Measurements from ENCODE around the gene PKNOX2.

The PKNOX2 gene

GRCh38 chr11:125326126-125326525 lies 161.6 kb downstream of the PKNOX2 start:
- Histone ChIP-seq H3K27ac (ENCODE audit: low read depth, low read length) (no peak overlapping the region), H3K27me3 (ENCODE audit: control insufficient read depth in 5 of 5, insufficient read depth in 4 of 5, low read length in 5 of 5) (peaks cover 0 to 7% (median 0%) of the 10 kb centered on the region in 5 donors), H3K4me3 (ENCODE audit: low read depth in 1 of 5, low read length in 5 of 5) (no peak overlapping the region), H3K36me3 (ENCODE audit: control insufficient read depth in 5 of 5, insufficient read depth in 5 of 5, low read length in 5 of 5) (no peaks in the 10 kb centered on the region), H3K9me3 (ENCODE audit: control insufficient read depth in 5 of 5, low read length in 5 of 5) (no peaks in the 10 kb centered on the region), H3K4me1 (ENCODE audit: control insufficient read depth in 5 of 5, insufficient read depth in 5 of 5, low read length in 5 of 5) (no peaks in the 10 kb centered on the region), H3K9ac (ENCODE audit: low read length in 5 of 5) (no peak overlapping the region)

- no peak overlapping the region for H3K4me3 ChIP-seq (ENCODE audit: low read depth in 1 of 5, low read length in 5 of 5)
- H3K27ac ChIP-seq (ENCODE audit: low read depth, low read length): no peak overlapping the region
- no peaks in the 10 kb centered on the region for H3K4me1 ChIP-seq (ENCODE audit: control insufficient read depth in 5 of 5, insufficient read depth in 5 of 5, low read length in 5 of 5)
- no peak overlapping the region for H3K9ac ChIP-seq (ENCODE audit: low read length in 5 of 5)
- no peaks in the 10 kb centered on the region for H3K27me3 ChIP-seq (ENCODE audit: control insufficient read depth in 5 of 5, insufficient read depth in 4 of 5, low read length in 5 of 5)
- H3K9me3 ChIP-seq (ENCODE audit: control insufficient read depth in 5 of 5, low read length in 5 of 5): no peaks in the 10 kb centered on the region
- H3K36me3 ChIP-seq (ENCODE audit: control insufficient read depth in 5 of 5, insufficient read depth in 5 of 5, low read length in 5 of 5): no peaks in the 10 kb centered on the region
Measured at GRCh38 chr11:125327518-125328224, 163.1 kb downstream of the PKNOX2 start.

- H3K4me1 ChIP-seq (ENCODE audit: control insufficient read depth in 5 of 5, insufficient read depth in 5 of 5, low read length in 5 of 5): no peaks in the 10 kb centered on the region
- H3K27me3 ChIP-seq (ENCODE audit: control insufficient read depth in 5 of 5, insufficient read depth in 4 of 5, low read length in 5 of 5): no peaks in the 10 kb centered on the region
- no peaks in the 10 kb centered on the region for H3K36me3 ChIP-seq (ENCODE audit: control insufficient read depth in 5 of 5, insufficient read depth in 5 of 5, low read length in 5 of 5)
- no peak overlapping the region for H3K4me3 ChIP-seq (ENCODE audit: low read depth in 1 of 5, low read length in 5 of 5)
- no peak overlapping the region for H3K9ac ChIP-seq (ENCODE audit: low read length in 5 of 5)
- no peak overlapping the region for H3K27ac ChIP-seq (ENCODE audit: low read depth, low read length)
- no peaks in the 10 kb centered on the region for H3K9me3 ChIP-seq (ENCODE audit: control insufficient read depth in 5 of 5, low read length in 5 of 5)
Measured at GRCh38 chr11:125328225-125328580, 163.7 kb downstream of the PKNOX2 start.

- Histone ChIP-seq H3K27me3 (ENCODE audit: control insufficient read depth in 5 of 5, insufficient read depth in 4 of 5, low read length in 5 of 5) (no peaks in the 10 kb centered on the region), H3K9me3 (ENCODE audit: control insufficient read depth in 5 of 5, low read length in 5 of 5) (no peaks in the 10 kb centered on the region), H3K4me3 (ENCODE audit: low read depth in 1 of 5, low read length in 5 of 5) (no peak overlapping the region), H3K4me1 (ENCODE audit: control insufficient read depth in 5 of 5, insufficient read depth in 5 of 5, low read length in 5 of 5) (no peaks in the 10 kb centered on the region), H3K9ac (ENCODE audit: low read length in 5 of 5) (no peak overlapping the region), H3K27ac (ENCODE audit: low read depth, low read length) (no peak overlapping the region), H3K36me3 (ENCODE audit: control insufficient read depth in 5 of 5, insufficient read depth in 5 of 5, low read length in 5 of 5) (no peaks in the 10 kb centered on the region)
Measured at GRCh38 chr11:125329786-125330185, 165.2 kb downstream of the PKNOX2 start.

GRCh38 chr11:125330462-125331325 lies 166.1 kb downstream of the PKNOX2 start:
- no peaks in the 10 kb centered on the region for H3K4me1 ChIP-seq (ENCODE audit: control insufficient read depth in 5 of 5, insufficient read depth in 5 of 5, low read length in 5 of 5)
- H3K36me3 ChIP-seq (ENCODE audit: control insufficient read depth in 5 of 5, insufficient read depth in 5 of 5, low read length in 5 of 5): no peaks in the 10 kb centered on the region
- no peak overlapping the region for H3K4me3 ChIP-seq (ENCODE audit: low read depth in 1 of 5, low read length in 5 of 5)
- no peaks in the 10 kb centered on the region for H3K9me3 ChIP-seq (ENCODE audit: control insufficient read depth in 5 of 5, low read length in 5 of 5)
- no peak overlapping the region for H3K27ac ChIP-seq (ENCODE audit: low read depth, low read length)
- H3K27me3 ChIP-seq (ENCODE audit: control insufficient read depth in 5 of 5, insufficient read depth in 4 of 5, low read length in 5 of 5): no peaks in the 10 kb centered on the region
- H3K9ac ChIP-seq (ENCODE audit: low read length in 5 of 5): no peak overlapping the region

GRCh38 chr11:125331357-125332035 lies 166.9 kb downstream of the PKNOX2 start:
- no peak overlapping the region for H3K4me3 ChIP-seq (ENCODE audit: low read depth in 1 of 5, low read length in 5 of 5)
- no peaks in the 10 kb centered on the region for H3K4me1 ChIP-seq (ENCODE audit: control insufficient read depth in 5 of 5, insufficient read depth in 5 of 5, low read length in 5 of 5)
- H3K9ac ChIP-seq (ENCODE audit: low read length in 5 of 5): no peak overlapping the region
- no peak overlapping the region for H3K27ac ChIP-seq (ENCODE audit: low read depth, low read length)
- H3K36me3 ChIP-seq (ENCODE audit: control insufficient read depth in 5 of 5, insufficient read depth in 5 of 5, low read length in 5 of 5): no peaks in the 10 kb centered on the region
- H3K9me3 ChIP-seq (ENCODE audit: control insufficient read depth in 5 of 5, low read length in 5 of 5): no peaks in the 10 kb centered on the region
- no peaks in the 10 kb centered on the region for H3K27me3 ChIP-seq (ENCODE audit: control insufficient read depth in 5 of 5, insufficient read depth in 4 of 5, low read length in 5 of 5)

GRCh38 chr11:125332821-125333220 lies 168.3 kb downstream of the PKNOX2 start:
- H3K27me3 ChIP-seq (ENCODE audit: control insufficient read depth in 5 of 5, insufficient read depth in 4 of 5, low read length in 5 of 5): no peaks in the 10 kb centered on the region
- H3K4me3 ChIP-seq (ENCODE audit: low read depth in 1 of 5, low read length in 5 of 5): no peak overlapping the region
- no peak overlapping the region for H3K27ac ChIP-seq (ENCODE audit: low read depth, low read length)
- no peaks in the 10 kb centered on the region for H3K4me1 ChIP-seq (ENCODE audit: control insufficient read depth in 5 of 5, insufficient read depth in 5 of 5, low read length in 5 of 5)
- H3K36me3 ChIP-seq (ENCODE audit: control insufficient read depth in 5 of 5, insufficient read depth in 5 of 5, low read length in 5 of 5): no peaks in the 10 kb centered on the region
- no peak overlapping the region for H3K9ac ChIP-seq (ENCODE audit: low read length in 5 of 5)
- H3K9me3 ChIP-seq (ENCODE audit: control insufficient read depth in 5 of 5, low read length in 5 of 5): no peaks in the 10 kb centered on the region

GRCh38 chr11:125333354-125334073 lies 169.0 kb downstream of the PKNOX2 start:
- no peaks in the 10 kb centered on the region for H3K9me3 ChIP-seq (ENCODE audit: control insufficient read depth in 5 of 5, low read length in 5 of 5)
- no peak overlapping the region for H3K27ac ChIP-seq (ENCODE audit: low read depth, low read length)
- H3K9ac ChIP-seq (ENCODE audit: low read length in 5 of 5): no peak overlapping the region
- H3K4me3 ChIP-seq (ENCODE audit: low read depth in 1 of 5, low read length in 5 of 5): no peak overlapping the region
- H3K27me3 ChIP-seq (ENCODE audit: control insufficient read depth in 5 of 5, insufficient read depth in 4 of 5, low read length in 5 of 5): peaks cover 0 to 5% (median 0%) of the 10 kb centered on the region in 5 donors
- H3K36me3 ChIP-seq (ENCODE audit: control insufficient read depth in 5 of 5, insufficient read depth in 5 of 5, low read length in 5 of 5): no peaks in the 10 kb centered on the region
- H3K4me1 ChIP-seq (ENCODE audit: control insufficient read depth in 5 of 5, insufficient read depth in 5 of 5, low read length in 5 of 5): peaks cover 0 to 6% (median 4%) of the 10 kb centered on the region in 5 donors

- Histone ChIP-seq H3K36me3 (ENCODE audit: control insufficient read depth in 5 of 5, insufficient read depth in 5 of 5, low read length in 5 of 5) (no peaks in the 10 kb centered on the region), H3K4me1 (ENCODE audit: control insufficient read depth in 5 of 5, insufficient read depth in 5 of 5, low read length in 5 of 5) (peaks cover 0 to 7% (median 6%) of the 10 kb centered on the region in 5 donors), H3K27me3 (ENCODE audit: control insufficient read depth in 5 of 5, insufficient read depth in 4 of 5, low read length in 5 of 5) (peaks cover 0 to 10% (median 0%) of the 10 kb centered on the region in 5 donors), H3K9me3 (ENCODE audit: control insufficient read depth in 5 of 5, low read length in 5 of 5) (no peaks in the 10 kb centered on the region), H3K4me3 (ENCODE audit: low read depth in 1 of 5, low read length in 5 of 5) (no peak overlapping the region), H3K9ac (ENCODE audit: low read length in 5 of 5) (no peak overlapping the region), H3K27ac (ENCODE audit: low read depth, low read length) (no peak overlapping the region)
Measured at GRCh38 chr11:125335106-125335505, 170.6 kb downstream of the PKNOX2 start.

All from subcutaneous abdominal adipose tissue (tissue), 5 donors.